Ovary (tissue), 9 donors: ENCODE results near the gene ARPC2. TPM values are rescaled to one million over a fixed set of nuclear protein-coding genes. Genes with fewer than 3 reads are reported as not detected.

Source experiments
- DNase-seq, 5 donors: peaks; one replicate each; pipeline ENCODE4 v3.0.0-alpha.2; 2019 to 2020
- H3K27ac ChIP-seq, 2 donors: fragments of 200-600 bp; one replicate each; pipeline versions ENCODE4 v1.5.1 to v1.8.0; 2019 to 2022
- H3K27me3 ChIP-seq: fragments of 200-600 bp; one replicate; pipeline ENCODE4 v1.8.0; 2022
- H3K36me3 ChIP-seq: fragments of 200-600 bp; sonication (generic); one replicate; pipeline ENCODE4 v1.5.1; 2019
- H3K4me1 ChIP-seq: one replicate; pipeline ENCODE4 v1.8.1; 2013; ENCODE audit warnings: mild to moderate bottlenecking, moderate library complexity; ENCODE audit not compliant: insufficient read depth
- H3K4me3 ChIP-seq: fragments of 200-600 bp; sonication (generic); one replicate; pipeline ENCODE4 v1.5.1; 2017
- H3K9me3 ChIP-seq, 2 donors: fragments of 200-600 bp in 1 of 2; sonication (generic) in 1 of 2; one replicate each; pipeline versions ENCODE4 v1.5.1 to v1.8.1; 2013 to 2019; ENCODE audit warnings: mild to moderate bottlenecking in 1 of 2, moderate library complexity in 1 of 2
- EP300 ChIP-seq: sonication (generic); formaldehyde crosslinking; IDR thresholded peaks from one replicate; pipeline ENCODE4 v1.6.1; 2017; ENCODE audit warnings: antibody characterized with exemption
- POLR2A ChIP-seq: fragments of 450-650 bp; IDR thresholded peaks from one replicate; pipeline ENCODE4 v1.6.1; 2017; ENCODE audit warnings: antibody characterized with exemption, mild to moderate bottlenecking, moderate library complexity
- WGBS, 3 donors: extraction: QIAGEN DNeasy Blood & Tissue Kit in 1 of 3; methylation state at CpG; one replicate each; pipeline versions ENCODE4 v1.1.5 to v1.1.7; 2013 to 2017; 5-methylcytosine and 5-hydroxymethylcytosine counted together
- intact Hi-C, 4 donors: fragments of 100-400 bp; cut with DNase I; formaldehyde crosslinking; loops; one replicate each; pipeline versions ENCODE4 v1.11.0 to v1.15.1; 2022 to 2023
- polyA plus RNA-seq, 2 donors: library from polyadenylated mRNA; stranded (reverse); fragments of 200-250 nt in 1 of 2; fragments of 350-450 nt in 1 of 2; fragmentation: Illumina TruSeq in 1 of 2; extraction: RNeasy Lipid Tissue Mini Kit (QIAGEN cat#74804) in 1 of 2; gene quantifications; one replicate each; pipeline ENCODE4 v1.2.3, GENCODE V29; 2013 to 2014
- total RNA-seq, 7 donors: library from RNA; depleted of rRNA in 2 of 7; stranded (reverse); fragments of >200 nt in 2 of 7; fragmentation: NEBNext Ultra II Directional in 3 of 7; extraction: Animal tissue kit (Norgen Biotek cat#: 25700) in 3 of 7; gene quantifications; one replicate each; pipeline versions ENCODE4 v1.1.0 to v1.2.4, GENCODE V29; 2016 to 2023
- TF ChIP-seq, protein P1 (sequence below), 3 donors: fragments of 450-650 bp in 2 of 3; fragments of 200-600 bp in 1 of 3; IDR thresholded peaks; one replicate each; pipeline versions ENCODE4 v1.5.1 to v1.8.0; 2016 to 2022; ENCODE audit warnings: antibody characterized with exemption in 3 of 3, mild to moderate bottlenecking in 1 of 3
- donor health status: DM: no; HTN: no; CAD: no; lungs with moderate emphysema.
- donor health status: DM: no; HTN: no; CAD: no.
- donor health status: Bipolar disorder and iron deficiency.
- donor health status: DM: yes; HTN: yes; CAD: no.
- donor health status: DM: no; HTN: no; CAD: no.
- donor health status: DM: yes; HTN: yes; CAD: no.

Gene ARPC2
- total and polyA plus RNA-seq, 9 donors: 135 to 357 (median 170) TPM

DNA sequence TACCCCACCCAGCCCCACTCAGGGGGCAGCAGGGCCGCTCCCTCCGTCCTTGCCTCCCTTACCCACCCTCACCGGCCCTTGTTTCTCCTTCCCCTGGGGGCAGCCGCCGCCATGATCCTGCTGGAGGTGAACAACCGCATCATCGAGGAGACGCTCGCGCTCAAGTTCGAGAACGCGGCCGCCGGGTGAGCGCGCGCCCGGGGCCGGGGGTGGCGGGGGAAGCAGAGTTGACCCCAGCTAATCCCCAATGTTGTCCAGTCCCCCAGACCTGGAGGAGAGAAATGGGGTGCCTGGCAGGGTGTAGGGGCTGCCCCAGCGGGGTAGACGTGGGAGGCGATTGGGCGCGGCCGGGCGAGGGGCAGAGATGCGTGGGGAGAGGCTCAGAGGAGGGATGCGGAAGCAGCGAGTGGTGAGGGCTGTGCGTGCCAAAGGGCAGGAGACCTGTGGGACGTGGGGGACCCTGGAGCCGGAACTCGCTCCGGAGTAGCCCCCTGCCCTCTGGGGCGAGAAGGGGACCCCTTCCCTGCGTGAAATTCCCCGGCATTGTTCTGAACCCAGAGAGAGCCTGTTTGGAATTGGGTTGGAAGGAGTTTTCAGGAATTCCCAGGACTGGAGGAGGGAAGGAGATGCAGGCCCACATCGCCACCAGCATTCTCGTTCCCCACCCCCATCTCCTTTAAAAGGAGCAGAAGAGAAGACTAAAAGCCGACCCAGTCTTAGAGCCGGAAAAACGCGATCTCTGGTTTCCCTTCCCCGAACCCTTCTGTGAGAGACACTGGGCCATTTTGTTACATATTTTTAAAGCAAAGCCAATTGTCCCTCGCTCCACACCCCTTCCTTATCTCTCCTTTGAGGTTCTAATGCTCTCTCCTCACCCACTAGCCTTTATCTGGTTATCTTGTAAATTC, 625 bp downstream of the ARPC2 start:
- TF ChIP-seq POLR2A: no peak
- TF ChIP-seq, protein P1, sequence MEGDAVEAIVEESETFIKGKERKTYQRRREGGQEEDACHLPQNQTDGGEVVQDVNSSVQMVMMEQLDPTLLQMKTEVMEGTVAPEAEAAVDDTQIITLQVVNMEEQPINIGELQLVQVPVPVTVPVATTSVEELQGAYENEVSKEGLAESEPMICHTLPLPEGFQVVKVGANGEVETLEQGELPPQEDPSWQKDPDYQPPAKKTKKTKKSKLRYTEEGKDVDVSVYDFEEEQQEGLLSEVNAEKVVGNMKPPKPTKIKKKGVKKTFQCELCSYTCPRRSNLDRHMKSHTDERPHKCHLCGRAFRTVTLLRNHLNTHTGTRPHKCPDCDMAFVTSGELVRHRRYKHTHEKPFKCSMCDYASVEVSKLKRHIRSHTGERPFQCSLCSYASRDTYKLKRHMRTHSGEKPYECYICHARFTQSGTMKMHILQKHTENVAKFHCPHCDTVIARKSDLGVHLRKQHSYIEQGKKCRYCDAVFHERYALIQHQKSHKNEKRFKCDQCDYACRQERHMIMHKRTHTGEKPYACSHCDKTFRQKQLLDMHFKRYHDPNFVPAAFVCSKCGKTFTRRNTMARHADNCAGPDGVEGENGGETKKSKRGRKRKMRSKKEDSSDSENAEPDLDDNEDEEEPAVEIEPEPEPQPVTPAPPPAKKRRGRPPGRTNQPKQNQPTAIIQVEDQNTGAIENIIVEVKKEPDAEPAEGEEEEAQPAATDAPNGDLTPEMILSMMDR (IDR thresholded peaks at IDR 0.05): no peak
- no peak for TF ChIP-seq EP300
- H3K4me1 ChIP-seq: peaks cover 14% of the 10 kb centered on the region
- H3K27me3 ChIP-seq: no peaks in the 10 kb centered on the region
- no peaks in the 10 kb centered on the region for H3K9me3 ChIP-seq
- H3K27ac ChIP-seq: peak overlapping the region; percentile 53 to 90
- H3K36me3 ChIP-seq: no peaks in the 10 kb centered on the region
- intact Hi-C loops: loop anchor here in 2 of 4 donors (5.0 kb wide), 2 partner anchors 45 to 50 kb away; partner anchors contain the start of gene GPBAR1 (in 1 of the 2)
- 0 to 1% (median 1%) methylated on average over 46 of the region's 47 CpGs for WGBS, 3 donors
- peak overlapping the region; percentile 81 for H3K4me3 ChIP-seq
- DNase-seq: peak; percentile 51 to 71 (median 60)

DNA sequence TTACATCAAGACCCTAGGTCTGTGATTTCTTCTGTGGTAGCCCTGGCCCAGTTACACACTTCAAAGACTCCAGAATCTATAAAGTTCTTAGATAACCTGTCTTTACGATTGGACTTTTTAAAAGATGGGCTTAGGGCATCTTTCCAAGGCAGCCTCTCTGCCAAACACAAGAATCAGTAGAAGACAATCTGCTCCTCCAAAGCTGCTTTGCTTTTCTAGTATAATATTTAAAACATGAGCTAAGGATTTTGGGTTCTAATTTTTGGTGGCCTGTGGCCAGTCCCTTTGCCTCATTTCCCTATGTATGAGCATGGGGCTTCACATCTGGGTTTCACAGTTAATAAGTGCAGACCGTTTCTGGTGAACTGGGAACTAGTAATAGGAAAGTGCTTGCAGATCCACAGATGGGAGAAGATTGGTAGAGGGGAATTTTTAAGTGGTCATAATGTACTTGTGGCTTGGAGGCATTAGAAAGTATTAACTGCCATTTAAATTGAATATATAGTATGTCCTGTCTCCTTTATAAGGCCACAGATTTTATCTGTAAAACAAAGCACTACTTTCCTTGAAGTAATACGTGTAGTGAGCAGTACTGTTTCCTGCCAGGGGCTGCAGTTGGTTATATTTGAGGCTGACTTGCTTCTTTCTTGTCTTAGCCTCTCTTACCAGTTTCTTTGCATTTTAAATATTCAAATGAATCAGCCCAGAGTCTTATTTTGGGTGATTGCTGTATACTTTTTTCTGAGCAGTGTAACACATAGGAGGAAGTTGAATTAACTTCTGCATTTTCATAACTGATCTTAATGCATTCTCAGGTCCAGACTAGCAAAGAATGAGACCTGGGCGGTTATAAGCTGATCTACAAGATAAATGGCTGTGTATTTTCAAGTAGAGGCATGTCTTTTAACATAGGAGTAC, 1.5 kb downstream of the ARPC2 start:
- Histone ChIP-seq H3K36me3 (no peaks in the 10 kb centered on the region), H3K4me3 (peak overlapping the region; percentile 81), H3K9me3 (no peaks in the 10 kb centered on the region), H3K4me1 (peaks cover 14% of the 10 kb centered on the region), H3K27ac (peak overlapping the region in 1 of 2 donors; percentile 90), H3K27me3 (no peaks in the 10 kb centered on the region)
- DNase-seq: no peak
- TF ChIP-seq, protein P1 (IDR thresholded peaks at IDR 0.05): no peak
- no peak for TF ChIP-seq EP300
- no peak for TF ChIP-seq POLR2A
- intact Hi-C loops: loop anchor here in 2 of 4 donors (5.0 kb wide), 2 partner anchors 44 to 49 kb away; partner anchors contain the start of gene GPBAR1 (in 1 of the 2)
- 13 to 17% (median 15%) methylated on average over 4 of the region's 4 CpGs for WGBS, 3 donors

DNA sequence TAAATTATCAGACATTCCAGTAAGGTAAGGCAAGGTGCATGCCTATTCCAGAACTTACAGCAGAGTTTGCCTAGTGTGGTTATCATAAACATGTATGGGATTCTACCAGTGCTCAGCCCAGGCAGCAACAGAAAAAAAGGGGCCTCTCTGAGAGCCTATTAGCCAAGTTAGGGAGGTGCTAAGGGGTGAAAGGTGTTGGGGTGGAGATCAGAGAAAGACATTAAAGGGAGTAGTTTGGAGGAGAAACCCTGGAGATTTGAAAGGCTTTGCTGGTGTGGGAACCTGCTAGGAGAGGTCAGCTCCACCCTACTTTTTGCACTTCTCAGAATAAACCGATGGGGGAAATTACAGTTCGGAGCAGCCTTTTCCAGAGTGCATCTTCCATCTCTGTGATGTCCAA, 2.9 kb downstream of the ARPC2 start:
- no peak for DNase-seq
- peaks cover 14% of the 10 kb centered on the region for H3K4me1 ChIP-seq
- intact Hi-C loops: loop anchor here in 2 of 4 donors (5.0 kb wide), 2 partner anchors 42 to 47 kb away; partner anchors contain the start of gene GPBAR1 (in 1 of the 2)
- H3K9me3 ChIP-seq: no peaks in the 10 kb centered on the region
- H3K36me3 ChIP-seq: no peaks in the 10 kb centered on the region
- no peak for TF ChIP-seq POLR2A
- TF ChIP-seq, protein P1 (IDR thresholded peaks at IDR 0.05): no peak
- no peak for TF ChIP-seq EP300
- H3K27ac ChIP-seq: no peak overlapping the region
- H3K4me3 ChIP-seq: no peak overlapping the region
- 54 to 62% (median 59%) methylated on average over 2 of the region's 2 CpGs for WGBS, 3 donors
- H3K27me3 ChIP-seq: no peaks in the 10 kb centered on the region

DNA sequence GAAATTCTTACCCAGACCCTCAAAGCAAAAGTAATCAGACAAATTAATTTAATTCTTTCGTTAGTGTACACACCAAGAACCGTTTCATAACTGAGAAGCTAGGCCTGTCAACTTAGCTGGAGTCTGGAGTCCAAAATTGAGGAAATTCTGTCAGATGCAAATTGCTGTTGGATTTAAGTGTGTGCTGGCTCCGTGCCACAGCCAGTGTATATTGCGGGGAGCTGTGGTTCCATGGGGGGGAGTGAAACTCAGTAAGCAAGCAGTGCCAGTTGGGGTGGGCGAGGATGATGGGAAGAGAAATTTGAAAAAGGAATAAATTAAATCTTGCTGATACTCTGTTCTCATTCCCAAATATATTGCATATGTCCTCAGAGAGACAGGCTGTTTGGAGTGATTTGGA, 4.0 kb downstream of the ARPC2 start:
- intact Hi-C loops: no loop called here

More for the DNA sequence above, 4.0 kb downstream of the ARPC2 start:
- Histone ChIP-seq H3K36me3 (no peaks in the 10 kb centered on the region), H3K9me3 (no peaks in the 10 kb centered on the region), H3K4me1 (peaks cover 14% of the 10 kb centered on the region), H3K4me3 (no peak overlapping the region), H3K27me3 (no peaks in the 10 kb centered on the region), H3K27ac (no peak overlapping the region)
- 66 to 78% (median 72%) methylated on average over 5 of the region's 5 CpGs for WGBS, 3 donors
- TF ChIP-seq EP300: no peak
- TF ChIP-seq POLR2A: no peak
- TF ChIP-seq, protein P1 (IDR thresholded peaks at IDR 0.05): no peak
- DNase-seq: no peak
